PFSK-1 (cell line): Measurements from ENCODE around the gene EFNB1.

Experiments used
- POLR2AphosphoS5 ChIP-seq: IDR thresholded peaks from 2 replicates; pipeline ENCODE4 v1.6.1; 2012; ENCODE audit warnings: low read depth, mild to moderate bottlenecking, control low read depth, low read length, moderate library complexity
- REST ChIP-seq, 2 experiments: IDR thresholded peaks; 2 replicates each; pipeline versions ENCODE4 v1.6.1 to v1.8.0; 2011 to 2012; ENCODE audit warnings: low read depth in 2 of 2, low read length in 2 of 2, control low read depth in 1 of 2, inconsistent platforms in 1 of 2, mild to moderate bottlenecking in 1 of 2, moderate library complexity in 1 of 2; ENCODE audit not compliant: insufficient read depth in 1 of 2

DNA sequence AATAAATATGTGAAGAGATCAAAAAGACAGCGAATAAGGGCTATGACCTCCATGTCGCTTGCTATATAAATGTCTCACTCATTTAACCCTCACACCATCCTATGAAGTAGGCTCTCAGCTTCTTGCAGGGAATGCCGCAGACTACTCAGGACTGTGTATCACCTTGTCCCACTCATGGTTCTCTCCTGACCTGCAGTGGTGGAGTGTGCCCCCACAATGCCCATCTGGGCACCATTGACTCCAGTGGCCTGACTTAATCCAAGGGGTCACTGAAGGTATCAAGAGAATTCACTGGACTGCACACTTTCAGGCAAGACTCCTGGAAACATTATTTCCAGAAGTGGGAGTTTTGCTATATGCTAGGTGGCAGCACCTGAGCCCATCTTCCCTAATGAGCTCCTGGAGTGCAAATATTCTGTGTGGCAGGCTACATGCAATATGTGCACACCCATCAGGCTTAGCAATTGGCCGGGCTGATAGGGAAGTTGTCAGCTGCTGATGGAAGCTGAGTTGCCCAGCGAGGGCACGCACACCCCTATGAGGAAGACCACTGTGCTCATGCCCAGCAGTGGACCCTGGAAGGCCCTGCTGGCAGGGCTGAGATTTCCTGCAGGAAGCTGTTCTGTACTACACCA lies 8.2 kb upstream of the EFNB1 start:
- no peak for TF ChIP-seq REST (IDR thresholded peaks at IDR 0.05; ENCODE audit: insufficient read depth in 1 of 2, low read depth in 2 of 2, low read length in 2 of 2)
- TF ChIP-seq POLR2AphosphoS5 = no peak
